ENCODE data around the gene HES6. TPM values are rescaled to one million over a fixed set of nuclear protein-coding genes. Genes with fewer than 3 reads are reported as not detected.

The HES6 gene
- total and polyA plus RNA-seq, 2 of the 8 experiments (the other 6 are each of a cell fraction or from before 2014, with no cell fraction given), result 32.6 to 36.3 TPM

- Histone ChIP-seq H4K5ac (ENCODE audit: insufficient read length, low read depth, low read length) (no peak overlapping the region), H4K91ac (replicated peaks; ENCODE audit: insufficient read length, low read length) (no peak overlapping the region), H3K4me1 (replicated peaks in 1 of 4; ENCODE audit: control insufficient read depth in 3 of 4, insufficient read depth in 4 of 4, low read length in 3 of 4) (peaks cover 0 to 9% (median under 1%) of the 10 kb centered on the region in 4 experiments; a peak in 2 of 7 replicates), H2BK20ac (ENCODE audit: low read length) (no peak overlapping the region), H2BK15ac (ENCODE audit: low read length) (no peak overlapping the region), H3K79me1 (ENCODE audit: low read depth, low read length) (no peaks in the 10 kb centered on the region), H3K23me2 (ENCODE audit: low read depth, low read length) (no peaks in the 10 kb centered on the region), H2AFZ (ENCODE audit: low read length) (no peak overlapping the region), H3K4me3 (ENCODE audit: extremely low read depth in 1 of 4, insufficient read depth in 2 of 4, low read depth in 3 of 4, low read length in 4 of 4) (no peak overlapping the region), H3K79me2 (ENCODE audit: control insufficient read depth in 1 of 2, insufficient read depth in 2 of 2, low read length in 2 of 2) (no peaks in the 10 kb centered on the region), H4K8ac (ENCODE audit: extremely low read depth, insufficient read depth, low read length) (no peak overlapping the region), H3K9ac (replicated peaks in 1 of 4; ENCODE audit: extremely low read depth in 1 of 4, low read depth in 3 of 4, low read length in 3 of 4) (no peak overlapping the region; a peak in 2 of 7 replicates), H3K9me3 (ENCODE audit: insufficient read depth in 2 of 2, low read depth in 1 of 2, low read length in 1 of 2) (no peaks in the 10 kb centered on the region), H2BK120ac (replicated peaks; ENCODE audit: low read depth, low read length) (no peak overlapping the region), H4K20me1 (replicated peaks in 1 of 2; ENCODE audit: control insufficient read depth in 1 of 2, insufficient read depth in 2 of 2, low read length in 2 of 2) (no peaks in the 10 kb centered on the region), H3K27me3 (replicated peaks in 1 of 4; ENCODE audit: control insufficient read depth in 3 of 4, extremely low read depth in 1 of 4, insufficient read depth in 3 of 4, low read length in 3 of 4) (peaks cover 0 to 5% (median 3%) of the 10 kb centered on the region in 4 experiments; a peak in 3 of 7 replicates), H3K56ac (replicated peaks; ENCODE audit: insufficient read length, low read depth, low read length) (no peak overlapping the region), H2BK12ac (ENCODE audit: low read depth, low read length) (no peak overlapping the region), H2BK5ac (ENCODE audit: low read depth, low read length) (no peak overlapping the region), H3K23ac (ENCODE audit: insufficient read length) (no peak overlapping the region), H3K18ac (ENCODE audit: extremely low read depth, low read length) (no peak overlapping the region), H3K36me3 (ENCODE audit: control insufficient read depth in 2 of 4, insufficient read depth in 4 of 4, low read length in 3 of 4) (no peaks in the 10 kb centered on the region), H3K14ac (ENCODE audit: insufficient read length) (no peak overlapping the region), H3K4ac (replicated peaks; ENCODE audit: insufficient read length, low read depth, low read length) (no peak overlapping the region), H2AK5ac (ENCODE audit: low read depth, low read length) (no peak overlapping the region), H3K4me2 (ENCODE audit: insufficient read depth in 1 of 2, low read depth in 2 of 2, low read length in 2 of 2) (no peak overlapping the region), H3K27ac (ENCODE audit: low read depth, low read length) (no peak overlapping the region)
- ChIA-PET CTCF (ENCODE audit: partially characterized antibody) (interaction anchor here (0.6 to 16.7 kb wide), 3 partner anchors 14 to 120 kb away, joined by 3 to 208 read pairs (median 4); no protein-coding TSS in a partner anchor), POLR2A (ENCODE audit: partially characterized antibody) (interaction anchor here (1.0 kb wide), 1 partner anchor 84 kb away, joined by 3 read pairs; no protein-coding TSS in a partner anchor)
- FAIRE-seq (no peak), DNase-seq (ENCODE audit: low read depth in 1 of 2, low spot score in 2 of 2) (no peak)
- 82% methylated on average over 12 of the region's 13 CpGs; no CpG with 5 or more reads in 1 of the 2 experiments for WGBS, 2 experiments (ENCODE audit: extremely low coverage in 1 of 2, insufficient coverage in 1 of 2, insufficient read length in 1 of 2, insufficient replicate concordance in 2 of 2, low coverage in 1 of 2, low lambda C conversion rate in 2 of 2, missing lambda C conversion rate in 1 of 2)
- TF ChIP-seq KDM5A (IDR thresholded peaks at IDR 0.05; ENCODE audit: low read length), result no peak
- TF ChIP-seq ZNF274 (IDR thresholded peaks at IDR 0.05; ENCODE audit: borderline replicate concordance, extremely low read depth, low read length), result no peak
- no peak for TF ChIP-seq USF2 (IDR thresholded peaks at IDR 0.05; ENCODE audit: low read length)
- TF ChIP-seq SUZ12 (IDR thresholded peaks at IDR 0.05; ENCODE audit: low read length), result no peak; the same call in 1 of the 2 replicates
- no peak for TF ChIP-seq TEAD4 (IDR thresholded peaks at IDR 0.05; ENCODE audit: low read depth, low read length)
- TF ChIP-seq ASH2L (IDR thresholded peaks at IDR 0.05; ENCODE audit: low read length), result no peak
- no peak for TF ChIP-seq CEBPB (IDR thresholded peaks at IDR 0.05; ENCODE audit: low read depth, low read length)
- TF ChIP-seq SRF (IDR thresholded peaks at IDR 0.05; ENCODE audit: low read depth, low read length), result no peak
- TF ChIP-seq TAF1 (IDR thresholded peaks at IDR 0.05; ENCODE audit: low read depth, low read length), result no peak
Measured at GRCh38 chr2:238247002-238247822, 7.4 kb upstream of the HES6 start.
